ENCODE data around the gene HGFAC. TPM values are rescaled to one million over a fixed set of nuclear protein-coding genes. Genes with fewer than 3 reads are reported as not detected.
A peak's percentile ranks its signal among the peaks of the same experiment; 100 is the strongest.

The HGFAC gene
- total RNA-seq, 1 experiment from 2014 or later: 0.20 TPM

GRCh38 chr4:3416821-3417221 is 24.9 kb upstream of the HGFAC start:
- no peak for TF ChIP-seq TEAD4 (CRISPR knock-in tag; IDR thresholded peaks at IDR 0.05)
- TF ChIP-seq FOXK1 (CRISPR knock-in tag; IDR thresholded peaks at IDR 0.05): no peak
- no peak for TF ChIP-seq IRF2 (CRISPR knock-in tag; IDR thresholded peaks at IDR 0.05; ENCODE audit: borderline replicate concordance, low read depth)
- no peak for TF ChIP-seq E2F5 (CRISPR knock-in tag; IDR thresholded peaks at IDR 0.05)
- no peak for TF ChIP-seq ESRRA (CRISPR knock-in tag; IDR thresholded peaks at IDR 0.05; ENCODE audit: borderline replicate concordance)
- TF ChIP-seq TCF7 (CRISPR knock-in tag; IDR thresholded peaks at IDR 0.05; ENCODE audit: low read depth): no peak
- no peak for TF ChIP-seq ARID4B (CRISPR knock-in tag; IDR thresholded peaks at IDR 0.05; ENCODE audit: borderline replicate concordance)
- no peak for TF ChIP-seq NFE2L1 (CRISPR knock-in tag; IDR thresholded peaks at IDR 0.05)
- TF ChIP-seq HMGA2 (CRISPR knock-in tag; IDR thresholded peaks at IDR 0.05): no peak
- TF ChIP-seq ZNF138 (CRISPR knock-in tag; conservative IDR thresholded peaks at IDR 0.05): no peak
- TF ChIP-seq NFATC4 (CRISPR knock-in tag; IDR thresholded peaks at IDR 0.05): no peak
- TF ChIP-seq SP1 (CRISPR knock-in tag; conservative IDR thresholded peaks at IDR 0.05): no peak
- Mint-ChIP-seq H3K4me3 (no peak overlapping the region), H3K4me1 (no peaks in the 10 kb centered on the region), H3K36me3 (no peaks in the 10 kb centered on the region), H3K27ac (peak overlapping the region; percentile 65), H3K9me3 (no peaks in the 10 kb centered on the region), H3K27me3 (ENCODE audit: low read depth) (no peaks in the 10 kb centered on the region)
- no peak for DNase-seq (ENCODE audit: low spot score)
- no peak for ATAC-seq
- ChIA-PET CTCF (interaction anchor here (1.4 to 1.5 kb wide), 2 partner anchors 18 to 64 kb away, joined by 4 to 5 read pairs; no protein-coding TSS in a partner anchor), POLR2A (interaction anchor here (1.0 kb wide), 1 partner anchor 12 kb away, joined by 3 read pairs; no protein-coding TSS in a partner anchor)

- H3K36me3 Mint-ChIP-seq: no peaks in the 10 kb centered on the region
- POLR2A ChIA-PET: interaction anchor here (1.0 kb wide), 1 partner anchor 13 kb away, joined by 3 read pairs; no protein-coding TSS in a partner anchor
- ATAC-seq (no peak), DNase-seq (ENCODE audit: low spot score) (no peak)
- no peaks in the 10 kb centered on the region for H3K9me3 Mint-ChIP-seq
- CTCF ChIA-PET: interaction anchor here (1.4 to 1.9 kb wide), 4 partner anchors 17 to 63 kb away, joined by 4 to 9 read pairs (median 4); no protein-coding TSS in a partner anchor
- TF ChIP-seq AR (CRISPR knock-in tag; IDR thresholded peaks at IDR 0.05) (no peak), CREM (CRISPR knock-in tag; IDR thresholded peaks at IDR 0.05) (no peak), USF2 (CRISPR knock-in tag; IDR thresholded peaks at IDR 0.05) (no peak), ZNF219 (CRISPR knock-in tag; IDR thresholded peaks at IDR 0.05; ENCODE audit: borderline replicate concordance) (no peak), PREB (CRISPR knock-in tag; IDR thresholded peaks at IDR 0.05; ENCODE audit: borderline replicate concordance) (no peak), ZBTB43 (CRISPR knock-in tag; IDR thresholded peaks at IDR 0.05) (no peak)
- H3K4me3 Mint-ChIP-seq: no peak overlapping the region
- H3K4me1 Mint-ChIP-seq: no peaks in the 10 kb centered on the region
- H3K27me3 Mint-ChIP-seq (ENCODE audit: low read depth): no peaks in the 10 kb centered on the region
- H3K27ac Mint-ChIP-seq: 0 out of 2 replicates have a peak overlapping the region, but pooled peaks have one; percentile 65
Observed at GRCh38 chr4:3417448-3417847, 24.3 kb upstream of the HGFAC start.

Measured in WTC11 (cell line).